HCT116 (cell line): ENCODE results near the gene JCHAIN. TPM values are rescaled to one million over a fixed set of nuclear protein-coding genes. Genes with fewer than 3 reads are reported as not detected.
A peak's percentile ranks its signal among the peaks of the same experiment; 100 is the strongest.

ENCODE experiments used
- ATAC-seq: fragments of 200-7000 bp; cut with Tn5 transposase; 2 replicates; pipeline ENCODE4 v1.9.1; 2020; ENCODE audit warnings: mild to moderate bottlenecking, moderate library complexity
- BruUV-seq: library from RNA; stranded (reverse); fragments of 400-500 nt; replicated peaks from 2 replicates; lab custom pipeline; 2021; lab: Mats Ljungman, UMichigan
- CTCF ChIA-PET: fragments of 300-600 bp; sonication (Branson Sonifier 250); formaldehyde crosslinking; loops from one replicate; lab custom pipeline; 2021; ENCODE audit warnings: antibody characterized with exemption; lab: Charles Lee
- POLR2A ChIA-PET: fragments of 300-600, 350-600 bp; sonication (Branson Sonifier 250); formaldehyde crosslinking; loops from one replicate; lab custom pipeline; 2021; ENCODE audit warnings: antibody characterized with exemption; lab: Charles Lee
- RAD21 ChIA-PET, 2 experiments: fragments of 300-600 bp; sonication (Branson Sonifier 250); formaldehyde crosslinking; loops; one replicate each; lab custom pipeline; 2023; ENCODE audit warnings: low total read pairs in 2 of 2; ENCODE audit not compliant: uncharacterized antibody in 2 of 2, unreplicated experiment in 2 of 2, low non-redundant PET in 1 of 2; lab: Charles Lee
- DNase-seq: peaks from one replicate; pipeline ENCODE4 v3.0.0-alpha.2; 2010; ENCODE audit warnings: low read depth, low spot score
- H2AFZ ChIP-seq: fragments of 200-600 bp; shearing (Covaris generic), sonication (generic); 2 replicates; pipeline ENCODE4 v1.6.1; 2017; ENCODE audit warnings: low read depth, mixed run types, mixed read lengths, antibody characterized with exemption, low read length; ENCODE audit not compliant: poor library complexity, severe bottlenecking
- H3K27ac ChIP-seq: 2 replicates; pipeline ENCODE4 v1.5.1; 2012; ENCODE audit warnings: low read depth, low read length
- H3K27me3 ChIP-seq: fragments of 200-600 bp; sonication (generic); 2 replicates; pipeline ENCODE4 v1.6.1; 2016; ENCODE audit warnings: mixed run types, low read length, mixed read lengths; ENCODE audit not compliant: insufficient read depth
- H3K36me3 ChIP-seq, 2 experiments: fragments of 200-500 bp in 1 of 2; fragments of 200-600 bp in 1 of 2; sonication (Bioruptor generic) in 1 of 2; sonication (generic) in 1 of 2; 2 replicates each; pipeline versions ENCODE4 v1.5.1 to v1.6.1; 2014 to 2016; ENCODE audit warnings: low read length in 2 of 2, inconsistent platforms in 1 of 2, mixed read lengths in 1 of 2, mixed run types in 1 of 2; ENCODE audit not compliant: insufficient read depth in 2 of 2, control insufficient read depth in 1 of 2
- H3K4me1 ChIP-seq, 2 experiments: fragments of 200-600 bp in 1 of 2; sonication (generic) in 1 of 2; 2 replicates each; pipeline versions ENCODE4 v1.5.1 to v1.6.1; 2012 to 2017; ENCODE audit warnings: low read length in 2 of 2, inconsistent platforms in 1 of 2, mild to moderate bottlenecking in 1 of 2, mixed read lengths in 1 of 2, mixed run types in 1 of 2, moderate library complexity in 1 of 2; ENCODE audit not compliant: insufficient read depth in 2 of 2, control insufficient read depth in 1 of 2
- H3K4me2 ChIP-seq: fragments of 200-600 bp; sonication (generic); 2 replicates; pipeline ENCODE4 v1.6.1; 2017; ENCODE audit warnings: mixed run types, low read length, mixed read lengths
- H3K4me3 ChIP-seq, 2 experiments: fragments of 200-600 bp in 1 of 2; sonication (generic) in 1 of 2; replicated peaks in 1 of 2; 2 replicates each; pipeline ENCODE4 v1.5.1; 2011 to 2016; ENCODE audit warnings: low read length in 2 of 2, control low read depth in 1 of 2, low read depth in 1 of 2, mild to moderate bottlenecking in 1 of 2, mixed read lengths in 1 of 2, mixed run types in 1 of 2
- H3K79me2 ChIP-seq: fragments of 200-600 bp; sonication (generic); 2 replicates; pipeline ENCODE4 v1.6.1; 2017; ENCODE audit warnings: mild to moderate bottlenecking, mixed run types, low read length, moderate library complexity, mixed read lengths; ENCODE audit not compliant: insufficient read depth
- H3K9ac ChIP-seq: fragments of 200-600 bp; sonication (generic); 2 replicates; pipeline ENCODE4 v1.6.1; 2016; ENCODE audit warnings: low read length, mixed read lengths
- H3K9me2 ChIP-seq: fragments of 200-600 bp; sonication (generic), shearing (Covaris generic); 2 replicates; pipeline ENCODE4 v1.6.1; 2017; ENCODE audit warnings: mixed run types, mild to moderate bottlenecking, moderate library complexity; ENCODE audit not compliant: insufficient read depth
- H3K9me3 ChIP-seq, 2 experiments: fragments of 200-500 bp in 1 of 2; fragments of 200-600 bp in 1 of 2; sonication (Bioruptor generic) in 1 of 2; sonication (generic) in 1 of 2; 2 replicates each; pipeline ENCODE4 v1.6.1; 2014 to 2017; ENCODE audit warnings: low read length in 2 of 2, mixed read lengths in 2 of 2, inconsistent platforms in 1 of 2, low read depth in 1 of 2, mild to moderate bottlenecking in 1 of 2, mixed run types in 1 of 2, moderate library complexity in 1 of 2; ENCODE audit not compliant: control insufficient read depth in 1 of 2, insufficient read depth in 1 of 2
- H4K20me1 ChIP-seq: fragments of 200-600 bp; sonication (generic), shearing (Covaris generic); 2 replicates; pipeline ENCODE4 v1.6.1; 2017; ENCODE audit warnings: mixed run types, mild to moderate bottlenecking, moderate library complexity; ENCODE audit not compliant: insufficient read depth
- ATF3 ChIP-seq: IDR thresholded peaks from 2 replicates; pipeline ENCODE4 v1.6.1; 2012
- ELF1 ChIP-seq: IDR thresholded peaks from 2 replicates; pipeline ENCODE4 v1.6.1; 2012; ENCODE audit warnings: low read depth, borderline replicate concordance
- EZH2 ChIP-seq: fragments of 200-600 bp; sonication (generic); IDR thresholded peaks from 2 replicates; pipeline ENCODE4 v1.6.1; 2017; ENCODE audit warnings: antibody characterized with exemption, mixed run types
- EZH2phosphoT487 ChIP-seq: fragments of 200-600 bp; IDR thresholded peaks from 2 replicates; pipeline ENCODE4 v1.6.1; 2018; ENCODE audit warnings: antibody characterized with exemption, borderline replicate concordance
- FOSL1 ChIP-seq: IDR thresholded peaks from 2 replicates; pipeline ENCODE4 v1.6.1; 2012; ENCODE audit warnings: low read depth
- JUND ChIP-seq: IDR thresholded peaks from 2 replicates; pipeline ENCODE4 v1.6.1; 2012
- SIN3A ChIP-seq: IDR thresholded peaks from 2 replicates; pipeline ENCODE4 v1.6.1; 2012; ENCODE audit warnings: low read depth
- ZNF274 ChIP-seq: fragments of 200-500 bp; sonication (Bioruptor generic); IDR thresholded peaks from 2 replicates; pipeline ENCODE4 v1.6.1; 2014; ENCODE audit warnings: mild to moderate bottlenecking, low read depth, low read length, inconsistent platforms
- intact Hi-C: fragments of 100-400 bp; cut with micrococcal nuclease; formaldehyde crosslinking; loops from 2 replicates; pipeline ENCODE4 v1.10.0; 2022
- total RNA-seq: library from RNA; stranded (reverse); gene quantifications from one replicate; pipeline ENCODE4 v1.2.1, GENCODE V29; 2021; ENCODE audit not compliant: unreplicated experiment

JCHAIN gene
- total RNA-seq, 1 experiment from 2014 or later: 0.79 TPM

GRCh38 chr4:70678383-70678999, 12.2 kb upstream of the JCHAIN start:
- CTCF ChIA-PET: no interaction called here

GRCh38 chr4:70676554-70677090, 10.3 kb upstream of the JCHAIN start:
- Histone ChIP-seq H3K27ac (no peak overlapping the region), H4K20me1 (no peaks in the 10 kb centered on the region), H3K79me2 (no peaks in the 10 kb centered on the region), H2AFZ (peak overlapping the region; percentile 87), H3K4me1 (peaks cover 0 to 11% of the 10 kb centered on the region in 2 experiments; a peak in 2 of 4 replicates), H3K9me2 (no peaks in the 10 kb centered on the region), H3K9me3 (no peaks in the 10 kb centered on the region), H3K27me3 (no peaks in the 10 kb centered on the region), H3K4me3 (no peak overlapping the region), H3K4me2 (peak overlapping the region; percentile 53; the same call in 1 of the 2 replicates), H3K36me3 (no peaks in the 10 kb centered on the region), H3K9ac (no peak overlapping the region)
- CTCF ChIA-PET: no interaction called here
- no peak for ATAC-seq
- no TSS peak for BruUV-seq
- intact Hi-C loops: no loop called here
- TF ChIP-seq SIN3A: no peak
- TF ChIP-seq EZH2phosphoT487: no peak
- no peak for TF ChIP-seq ELF1
- TF ChIP-seq ATF3: no peak
- no peak for TF ChIP-seq FOSL1
- TF ChIP-seq ZNF274: no peak
- TF ChIP-seq JUND: no peak
- RAD21 ChIA-PET: no interaction called here
- DNase-seq: no peak
- POLR2A ChIA-PET: no interaction called here

More at GRCh38 chr4:70678383-70678999, 12.2 kb upstream of the JCHAIN start:
- intact Hi-C loops: no loop called here
- Histone ChIP-seq H3K4me3 (no peak overlapping the region), H4K20me1 (no peaks in the 10 kb centered on the region), H3K27ac (no peak overlapping the region), H3K9ac (no peak overlapping the region), H2AFZ (no peak overlapping the region), H3K4me2 (no peak overlapping the region), H3K4me1 (peaks cover 0 to 11% of the 10 kb centered on the region in 2 experiments; a peak in 2 of 4 replicates), H3K27me3 (no peaks in the 10 kb centered on the region), H3K9me2 (no peaks in the 10 kb centered on the region), H3K79me2 (no peaks in the 10 kb centered on the region), H3K36me3 (no peaks in the 10 kb centered on the region), H3K9me3 (no peaks in the 10 kb centered on the region)
- ChIA-PET RAD21 (no interaction called here), POLR2A (no interaction called here)
- no peak for TF ChIP-seq EZH2
- TF ChIP-seq FOSL1: no peak
- no peak for DNase-seq
- BruUV-seq: no TSS peak
- ATAC-seq: no peak
